GM19467 (cell line): ENCODE results near the gene C3.
"Not testable (repeated sequence)": the region's sequence is repeated elsewhere in the genome, so short reads cannot be mapped to it uniquely, and the experiment has no call there.

Experiments used
- ATAC-seq: cut with Tn5 transposase; IDR thresholded peaks from one replicate; pipeline ENCODE4 v1.9.1; 2021; ENCODE audit warnings: mild to moderate bottlenecking, moderate library complexity; ENCODE audit not compliant: unreplicated experiment

C3 gene

DNA sequence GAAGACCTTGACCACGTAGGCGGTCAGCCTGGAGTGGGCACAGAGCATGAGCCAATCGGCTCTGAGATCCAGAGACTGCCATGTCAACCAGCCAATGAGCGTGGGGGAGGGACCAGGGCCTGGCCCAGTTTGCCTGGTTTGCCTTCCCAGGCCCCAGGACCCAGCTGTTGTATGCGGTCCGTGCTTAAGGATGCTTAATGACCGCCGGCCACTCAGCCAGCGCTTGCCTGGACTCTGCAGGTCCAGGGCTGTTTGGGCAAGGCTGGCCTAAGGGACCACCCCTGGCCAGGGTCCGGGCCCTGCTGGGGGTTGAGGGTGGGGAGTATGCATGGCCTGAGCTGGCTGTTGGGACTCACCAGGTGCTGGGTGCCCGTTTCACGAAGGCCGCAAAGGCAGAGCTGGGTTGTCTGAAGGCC is 27.4 kb downstream of the C3 start:
- ATAC-seq, result no peak

DNA sequence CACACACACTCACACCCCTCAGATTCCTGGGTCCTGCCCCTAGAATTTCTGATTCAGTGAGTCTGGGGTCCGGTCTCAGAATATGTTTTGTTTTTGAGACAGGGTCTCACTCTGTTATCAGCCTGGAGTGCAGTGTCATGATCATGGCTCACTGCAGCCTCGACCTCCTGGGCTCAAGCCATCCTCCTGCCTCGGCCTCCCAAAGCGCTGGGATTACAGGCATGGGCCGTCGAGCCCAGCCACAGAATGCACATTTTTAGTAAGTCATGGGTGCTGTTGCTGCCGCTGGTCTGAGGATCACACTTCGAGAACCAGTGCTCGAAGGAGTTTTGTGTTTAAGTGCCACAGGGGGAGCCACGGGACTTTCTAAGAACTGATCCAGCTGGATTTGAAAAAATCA is 28.4 kb downstream of the C3 start:
- ATAC-seq, result no peak

DNA sequence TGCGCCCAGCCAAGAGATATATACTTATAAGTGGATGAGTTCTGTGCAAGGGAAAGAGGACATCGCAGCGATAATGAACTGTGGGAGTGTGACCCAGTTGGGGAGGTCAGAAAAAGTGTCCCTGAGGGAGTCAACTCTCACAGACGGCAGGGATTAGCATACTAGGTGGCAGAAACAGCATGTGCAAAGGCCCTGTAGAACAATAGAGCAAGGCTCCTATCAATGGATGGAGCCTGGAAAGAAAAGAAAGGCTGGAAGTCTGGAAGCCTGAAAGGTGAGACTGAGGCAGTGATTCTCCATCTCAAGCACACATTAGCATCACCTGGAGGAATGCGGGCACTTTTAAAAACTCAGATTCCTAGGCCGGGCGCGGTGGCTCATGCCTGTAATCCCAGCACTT is 29.1 kb downstream of the C3 start:
- ATAC-seq, result no peak

DNA sequence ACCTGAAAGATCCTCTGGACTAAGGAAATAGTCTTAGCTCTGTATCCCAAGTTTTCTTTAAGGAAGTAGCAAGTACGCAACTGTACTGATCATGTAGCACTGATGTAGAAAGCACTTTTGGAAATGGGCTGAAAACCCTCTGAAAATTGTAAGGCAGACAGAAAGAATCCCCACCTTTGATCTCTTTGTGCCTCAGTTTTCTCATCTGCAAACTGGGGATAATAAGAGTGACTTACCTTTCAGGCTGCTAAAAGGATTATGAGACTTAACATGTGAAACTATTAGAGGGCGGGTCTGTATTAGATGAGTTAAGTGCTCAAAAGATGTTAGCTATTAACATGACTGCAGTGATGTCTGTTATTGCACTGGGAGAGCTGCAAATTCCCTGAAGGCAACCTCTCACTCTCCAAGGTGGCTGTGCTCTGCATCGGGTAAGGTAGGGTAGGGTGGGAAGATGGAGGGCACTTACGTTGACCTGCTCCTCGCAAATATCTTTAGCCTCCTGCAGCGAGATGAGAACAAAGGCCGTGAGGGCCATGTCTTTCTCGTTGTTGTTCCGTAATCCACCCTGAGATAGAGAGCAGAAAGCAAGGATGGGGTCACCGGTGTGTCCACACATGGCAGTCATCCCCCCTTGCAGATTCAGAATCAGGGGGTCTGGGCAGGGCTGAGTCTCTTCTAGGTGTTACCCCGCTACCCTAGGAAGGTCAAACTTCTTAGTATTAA is 30.1 kb downstream of the C3 start:
- ATAC-seq, result no peak

DNA sequence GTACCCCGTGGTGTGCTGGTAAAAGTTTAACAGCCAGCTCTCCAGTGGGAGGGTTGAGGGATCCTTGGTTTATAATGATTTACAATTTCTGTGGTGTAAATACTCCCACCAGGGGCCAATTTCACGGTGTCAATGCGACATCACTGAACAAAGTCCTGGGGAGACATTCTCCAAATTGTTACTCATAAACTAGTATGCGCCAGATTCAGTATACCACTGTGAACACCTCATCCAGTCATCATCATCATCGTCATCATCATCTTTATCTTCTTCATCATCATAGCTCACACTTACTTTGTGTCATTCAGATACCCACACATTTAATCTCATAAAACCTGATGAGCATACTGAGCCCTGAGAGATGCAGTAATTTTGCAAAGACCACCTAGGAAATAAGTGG is 33.3 kb downstream of the C3 start:
- ATAC-seq, result no peak

DNA sequence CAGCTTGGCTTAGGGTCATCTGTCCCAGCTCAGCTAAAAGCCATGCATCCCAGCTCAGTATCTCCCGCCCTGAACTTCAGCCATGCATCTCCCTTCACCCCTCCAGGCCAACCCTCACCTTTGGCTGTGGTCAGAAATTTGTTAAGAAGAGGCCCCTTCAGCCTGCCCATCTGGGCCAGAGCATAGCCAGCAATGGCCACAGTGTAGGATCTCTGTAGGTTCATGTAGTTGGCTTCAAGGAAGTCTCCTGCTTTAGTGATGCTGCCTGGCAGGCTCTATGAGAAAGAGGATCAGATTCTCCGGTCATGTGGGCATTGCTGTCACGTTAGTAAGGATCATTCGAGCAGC is 33.8 kb downstream of the C3 start:
- ATAC-seq, result no peak

DNA sequence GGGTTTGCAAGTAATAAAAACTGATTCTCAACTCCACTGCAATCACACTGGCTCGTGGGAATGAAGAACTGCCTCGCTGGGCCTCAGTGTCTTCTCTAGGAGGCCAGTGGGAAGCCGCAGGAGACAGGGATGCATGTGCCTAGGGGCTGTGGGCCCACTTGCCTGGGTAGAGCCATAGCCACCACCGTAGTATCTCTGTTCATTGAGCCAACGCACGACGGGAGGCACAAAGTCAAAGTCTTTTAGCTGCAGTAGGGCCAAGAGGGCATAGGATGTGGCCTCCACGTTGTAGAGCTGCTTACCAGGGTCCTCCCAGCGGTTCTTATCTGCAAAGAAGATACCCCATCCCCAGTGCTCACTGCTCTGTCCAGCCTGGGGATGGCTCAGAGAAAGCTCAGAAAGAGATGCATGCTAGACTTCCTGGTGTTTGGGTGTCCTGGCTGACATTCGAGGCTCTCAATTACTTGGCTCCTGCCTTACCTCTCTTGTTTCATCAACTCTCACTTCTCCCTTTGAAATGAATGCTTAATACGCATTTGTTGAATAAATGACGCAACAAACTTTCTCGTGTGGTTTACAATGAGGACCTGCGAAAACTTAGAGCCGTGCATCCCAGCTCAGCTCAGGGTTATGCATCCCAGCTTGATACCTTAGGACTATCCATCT is 34.4 kb downstream of the C3 start:
- ATAC-seq, result no peak

DNA sequence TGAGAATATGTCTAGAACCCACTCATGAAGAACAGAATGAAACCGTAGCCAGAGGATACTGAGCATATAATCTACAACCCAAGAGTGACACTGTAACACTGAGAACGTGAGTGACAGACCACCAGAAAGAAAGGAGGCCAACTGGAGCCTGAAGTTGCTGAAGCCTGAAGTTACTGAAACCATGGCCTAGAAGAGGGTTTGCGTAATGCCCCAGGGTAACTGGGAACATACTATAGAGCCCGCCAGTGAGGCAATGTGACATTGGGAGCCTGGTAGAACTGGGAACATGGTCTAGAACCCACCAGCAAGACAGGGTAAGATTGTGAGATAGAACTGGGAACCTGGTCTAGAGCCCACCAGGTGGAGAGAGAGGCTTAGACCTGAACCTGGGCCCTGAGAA is 35.0 kb downstream of the C3 start:
- no peak for ATAC-seq

DNA sequence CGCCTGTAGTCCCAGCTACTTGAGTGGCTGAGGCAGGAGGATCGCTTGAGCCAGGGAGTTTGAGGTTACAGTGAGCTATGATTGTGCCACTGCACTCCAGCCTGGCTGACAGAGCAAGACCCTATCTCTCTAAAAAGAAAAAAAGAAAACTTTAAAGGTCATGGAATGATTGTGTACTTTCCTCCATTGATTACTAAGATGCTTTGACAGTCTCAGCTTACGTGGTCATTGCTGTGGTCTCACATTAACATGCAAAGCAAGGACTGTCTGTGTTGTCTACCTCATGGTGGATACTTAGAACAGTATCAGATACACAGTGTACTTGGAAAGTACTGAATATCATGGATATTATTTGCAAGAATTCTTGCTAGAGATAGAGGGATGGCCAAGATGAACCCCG is 36.5 kb downstream of the C3 start:
- ATAC-seq, result no peak

DNA sequence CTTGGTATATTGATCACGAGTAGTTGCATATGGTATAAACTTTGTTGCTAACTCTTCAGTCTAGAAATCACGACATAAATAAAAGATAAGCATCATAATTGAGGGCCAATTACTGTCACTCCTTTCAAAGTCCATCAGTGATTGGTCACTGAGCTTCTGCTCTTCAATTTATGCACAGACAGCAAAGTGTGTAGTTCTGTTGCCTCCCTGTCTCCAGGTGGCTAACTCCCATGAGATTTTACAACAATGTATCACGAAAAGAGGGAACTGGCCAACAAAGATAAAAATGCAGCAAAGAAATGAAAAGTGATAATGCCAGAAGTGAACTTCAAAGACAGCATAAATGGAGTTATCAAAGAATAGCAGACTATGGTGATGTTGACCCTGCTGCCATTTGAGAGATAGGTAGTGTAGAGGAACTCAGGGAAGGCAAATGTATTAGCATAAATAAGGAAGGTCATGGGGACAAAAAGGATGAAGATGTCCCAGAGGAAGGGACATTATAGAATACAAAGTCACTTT is 37.8 kb downstream of the C3 start:
- ATAC-seq, result no peak

DNA sequence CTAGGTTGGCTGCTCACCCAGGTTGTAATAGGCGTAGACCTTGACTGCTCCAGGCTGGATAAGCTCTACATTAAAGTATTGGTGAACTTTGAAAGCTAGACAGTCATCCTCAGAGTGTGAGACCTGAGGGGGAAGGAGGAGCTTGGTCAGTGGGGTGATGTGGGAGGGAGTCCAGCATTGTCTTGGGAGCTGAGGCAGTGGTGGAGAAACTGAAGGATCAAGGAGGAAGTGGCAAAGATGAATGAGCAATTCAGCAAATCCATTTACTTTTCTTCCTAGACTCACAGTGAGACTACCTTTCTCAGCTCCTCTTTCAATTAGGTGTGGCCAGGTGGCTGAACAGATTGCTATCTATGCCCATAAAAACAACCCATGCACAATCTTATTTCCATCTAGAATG is 40.3 kb downstream of the C3 start:
- no peak for ATAC-seq

DNA sequence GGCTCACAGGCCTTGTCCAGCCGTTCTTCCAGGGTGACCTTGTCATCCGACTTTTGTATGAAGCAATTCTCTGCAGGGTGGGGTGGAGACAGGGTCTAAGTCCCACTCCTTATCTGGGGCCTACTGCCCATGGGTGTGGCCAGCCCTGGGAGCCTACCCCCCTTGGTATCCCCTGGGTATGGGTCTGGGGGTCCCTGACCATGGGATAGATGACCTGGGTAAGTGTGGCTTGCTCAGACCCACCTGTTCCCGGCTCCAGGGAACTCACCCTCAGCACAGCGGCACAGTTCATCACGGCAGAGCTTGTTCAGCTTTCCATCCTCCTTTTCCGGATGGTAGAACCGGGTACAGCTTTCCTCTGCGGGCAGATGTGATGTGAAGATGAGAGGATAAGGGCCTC is 41.3 kb downstream of the C3 start:
- no peak for ATAC-seq

DNA sequence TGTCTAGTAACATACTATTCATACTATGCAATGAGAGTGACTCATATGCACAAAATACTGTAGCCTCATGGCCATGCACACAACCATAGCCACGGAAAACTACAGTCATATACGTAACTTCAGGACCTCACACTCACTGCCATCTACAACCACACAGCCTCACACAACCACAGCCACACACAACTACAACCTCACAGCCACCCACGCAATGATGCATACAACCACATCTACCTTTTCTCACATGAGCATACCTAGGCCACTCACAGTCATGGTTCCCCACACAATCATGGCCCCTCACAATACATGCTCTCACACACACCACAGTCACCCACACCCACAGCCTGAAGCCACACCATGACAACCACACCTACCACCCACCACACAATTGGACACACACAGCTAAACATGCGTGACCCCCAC is 41.8 kb downstream of the C3 start:
- no peak for ATAC-seq

DNA sequence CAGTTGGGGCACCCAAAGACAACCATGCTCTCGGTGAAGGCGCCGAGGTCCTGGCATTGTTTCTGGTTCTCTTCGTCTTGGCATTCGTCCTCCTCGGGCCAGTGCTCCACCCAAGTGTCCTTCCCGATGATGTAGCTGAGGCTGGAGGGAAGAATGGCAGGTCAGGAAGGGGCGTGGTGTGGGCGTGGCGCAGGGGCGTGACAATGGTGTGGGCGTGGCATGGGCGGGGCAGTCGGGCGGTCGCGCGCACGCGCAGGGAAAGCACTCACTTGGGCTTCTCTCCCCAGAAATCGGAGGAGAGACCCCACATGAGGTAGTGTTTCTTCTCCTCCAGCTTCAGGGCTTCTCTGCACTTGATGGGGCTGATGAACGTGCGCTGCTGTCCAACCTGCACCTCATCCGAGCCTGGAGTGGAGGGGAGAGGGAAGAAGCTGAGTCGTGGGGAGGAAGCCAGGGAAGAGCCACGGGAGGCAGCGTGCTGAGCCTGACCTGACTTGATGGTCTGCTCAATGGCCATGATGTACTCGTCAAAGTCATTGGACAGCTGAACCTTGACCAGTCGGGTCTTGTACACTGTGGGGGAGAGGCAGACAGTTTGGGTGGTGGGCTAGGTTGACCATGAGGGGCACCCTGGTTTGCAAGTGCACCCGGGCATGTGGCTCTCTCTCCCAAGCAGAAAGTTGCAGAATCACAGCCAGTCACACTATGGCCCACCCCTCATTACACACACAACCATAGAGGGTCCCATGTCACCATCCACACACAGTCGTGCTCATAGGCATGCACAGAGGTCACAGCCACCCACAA is 42.4 kb downstream of the C3 start:
- ATAC-seq, result no peak

DNA sequence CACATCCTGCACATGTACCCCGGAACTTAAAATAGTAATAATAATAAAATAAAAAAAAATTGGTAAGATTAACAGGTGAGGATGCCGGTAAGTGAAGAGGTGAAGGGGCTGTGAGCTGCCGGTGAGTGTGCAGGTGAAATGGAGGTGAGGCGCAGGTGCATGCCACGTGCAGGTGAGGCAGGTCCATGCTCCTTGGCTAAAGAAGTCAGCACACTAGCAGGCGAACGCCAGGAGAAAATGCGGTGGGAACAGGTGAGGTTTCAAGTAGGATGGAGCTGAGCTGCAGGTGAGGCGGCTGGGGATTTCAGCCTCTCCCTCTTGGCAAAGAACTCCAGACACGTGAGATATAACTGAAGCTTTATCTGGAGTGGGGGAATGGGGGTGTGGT is 43.0 kb downstream of the C3 start:
- no peak for ATAC-seq

DNA sequence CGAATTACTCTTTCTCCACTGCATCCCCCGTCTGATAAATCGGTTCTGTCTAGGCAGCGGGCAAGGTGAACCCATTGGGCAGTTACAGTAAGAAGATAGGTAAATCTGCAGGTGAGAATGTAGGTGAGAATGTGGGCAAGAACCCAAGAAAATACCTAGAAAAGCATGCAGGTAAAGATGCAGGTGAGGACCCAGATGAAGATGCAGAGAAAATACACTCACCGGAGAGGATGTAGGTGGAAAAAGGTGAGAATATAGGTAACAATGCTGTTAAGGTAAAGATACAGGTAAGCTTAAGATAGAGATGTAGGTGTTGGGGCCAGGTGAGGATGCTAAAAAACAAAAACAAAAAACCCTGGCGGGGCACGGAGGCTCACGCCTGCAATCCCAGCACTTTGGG is 44.2 kb downstream of the C3 start:
- ATAC-seq, result no peak

DNA sequence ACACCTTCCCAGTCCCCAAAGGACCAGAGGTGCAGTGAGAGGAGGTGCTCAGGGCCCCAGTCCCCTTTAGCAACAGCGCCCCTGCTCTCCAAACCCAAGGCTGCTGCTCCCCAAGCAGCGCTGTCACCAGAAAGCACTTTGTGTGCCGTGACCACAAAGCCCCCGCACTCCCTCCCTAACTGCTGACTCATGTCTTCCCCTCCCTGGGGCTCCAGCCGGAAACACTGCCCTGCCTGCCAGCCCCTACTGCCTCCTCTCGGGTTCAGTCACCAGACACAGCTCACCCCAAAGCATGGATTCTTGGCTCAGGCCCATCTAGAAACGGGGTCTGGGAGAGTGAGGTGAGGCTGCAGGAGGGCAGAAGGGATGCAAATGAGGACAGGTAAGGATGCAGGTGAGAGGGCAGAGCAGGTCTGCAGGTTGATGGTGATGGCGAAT is 45.6 kb downstream of the C3 start:
- ATAC-seq, result peak; percentile 57

DNA sequence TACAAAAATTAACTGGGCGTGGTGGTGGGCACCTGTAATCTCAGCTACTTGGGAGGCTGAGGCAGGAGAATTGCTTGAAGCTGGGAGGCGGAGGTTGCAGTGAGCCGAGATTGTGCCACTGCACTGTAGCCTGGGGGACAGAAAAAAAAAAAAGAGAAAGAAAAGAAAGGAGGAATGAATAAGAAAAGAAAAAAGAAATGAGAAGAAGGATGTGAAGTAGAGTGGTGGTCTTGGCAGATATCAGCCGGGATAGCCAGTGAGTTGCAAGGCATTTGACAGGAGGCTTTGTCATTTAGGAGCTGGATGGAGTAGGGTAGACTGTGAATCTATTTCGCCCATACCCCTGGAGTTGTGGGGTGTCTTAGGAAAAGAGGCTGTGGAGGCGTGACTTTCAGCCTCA is 46.0 kb downstream of the C3 start:
- ATAC-seq, result not testable (repeated sequence)

DNA sequence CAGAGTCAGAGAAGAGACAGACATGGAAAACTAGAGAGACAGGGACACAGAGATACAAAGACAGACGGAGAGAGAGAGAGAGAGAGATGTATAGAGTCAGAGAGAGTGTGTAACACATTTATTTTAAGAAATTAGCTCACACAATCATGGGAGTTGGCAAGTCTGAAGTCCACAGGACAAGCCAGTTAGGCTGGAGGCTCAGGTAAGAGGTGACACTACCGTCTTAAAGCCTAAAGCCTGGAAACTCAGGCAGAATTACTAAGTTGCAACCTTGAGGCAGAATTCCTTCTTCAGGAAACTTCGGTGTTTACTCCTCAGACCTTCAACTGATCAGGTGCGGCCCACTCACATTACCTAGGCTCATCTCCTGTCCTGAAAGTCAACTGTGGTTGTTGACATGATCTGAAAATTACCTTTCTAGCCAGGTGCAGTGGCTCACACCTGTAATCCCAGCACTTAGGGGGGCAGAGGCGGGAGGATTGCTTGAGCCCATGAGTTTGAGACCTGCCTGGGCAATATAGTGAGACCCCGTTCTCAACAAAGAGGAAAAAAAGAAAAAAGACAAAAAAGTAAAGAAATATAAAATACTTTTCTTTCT is 47.7 kb downstream of the C3 start:
- no peak for ATAC-seq

DNA sequence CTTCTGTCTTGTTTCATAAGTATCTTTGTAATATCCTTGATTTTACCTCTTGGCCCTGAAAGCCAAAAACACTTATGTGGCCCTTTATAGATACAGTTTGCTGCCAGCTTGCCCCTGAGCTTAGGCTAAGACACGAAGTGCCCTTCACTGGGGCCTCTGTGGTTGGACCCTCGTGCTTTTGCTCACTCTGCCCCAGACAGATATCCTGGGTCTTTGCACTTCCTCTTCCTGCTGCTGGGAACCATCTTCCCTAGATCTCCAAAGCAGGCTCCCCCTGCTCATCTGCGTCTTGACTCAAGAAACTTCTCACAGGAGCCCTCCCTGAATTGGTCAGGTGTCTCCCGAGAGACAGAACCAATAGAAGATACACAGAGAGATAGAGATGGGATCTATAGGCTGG is 48.5 kb downstream of the C3 start:
- no peak for ATAC-seq

DNA sequence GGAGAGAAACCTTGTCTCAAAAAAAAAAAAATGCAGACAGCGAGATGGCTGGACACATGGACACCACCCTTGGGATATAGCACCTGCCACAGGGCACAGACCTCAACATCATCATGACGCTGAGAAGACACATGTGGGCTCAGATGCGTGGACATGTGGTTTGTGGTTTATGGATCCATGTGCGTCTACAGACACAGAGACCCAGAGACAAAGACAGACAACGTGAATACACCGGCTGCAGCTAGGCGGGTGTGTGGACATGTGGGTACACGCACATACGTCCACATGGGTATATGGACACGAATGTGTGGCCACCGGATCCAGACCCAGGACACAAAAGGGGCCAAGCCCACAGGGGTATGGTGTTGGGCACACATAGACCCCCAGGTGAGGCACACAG is 51.8 kb downstream of the C3 start:
- ATAC-seq, result no peak
